ENCODE data around the gene ZNF485. TPM values are rescaled to one million over a fixed set of nuclear protein-coding genes. Genes with fewer than 3 reads are reported as not detected.

ZNF485 gene
- polyA plus RNA-seq, 2 of the 4 experiments (the other 2 are of a cell fraction): 2.7 to 3.3 TPM

DNA sequence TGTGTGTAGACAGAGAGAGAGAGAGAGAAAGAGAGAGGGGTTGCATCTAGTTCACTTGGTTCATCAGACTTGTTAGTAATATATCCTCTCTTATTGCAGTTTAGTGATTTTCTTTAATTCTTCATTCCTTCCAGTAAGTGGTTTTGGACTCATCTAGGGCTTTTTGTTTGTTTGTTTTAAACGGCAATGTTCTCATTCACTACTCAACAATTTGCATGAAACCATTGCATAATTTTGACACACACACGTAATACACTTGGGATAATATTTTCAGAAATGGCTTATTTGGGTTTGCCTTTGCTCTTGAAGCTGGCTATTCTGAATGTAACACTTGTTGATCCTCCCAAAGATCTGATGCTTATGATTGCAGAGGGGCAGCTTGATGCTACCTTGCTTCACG lies 58.8 kb downstream of the ZNF485 start:
- FAIRE-seq (no peak), DNase-seq (ENCODE audit: low read depth in 1 of 2, low spot score in 1 of 2) (no peak), ATAC-seq (no peak)
- Histone ChIP-seq H3K4me1 (no peaks in the 10 kb centered on the region), H3K27ac (no peak overlapping the region), H3K9me3 (0 out of 3 replicates have a peak, but pooled peaks cover 8% of the 10 kb centered on the region), H3K4me2 (no peak overlapping the region), H3K4me3 (no peak overlapping the region)
- no peak for TF ChIP-seq ZFP36 (IDR thresholded peaks at IDR 0.05; ENCODE audit: borderline replicate concordance, partially characterized antibody)
- no peak for TF ChIP-seq HOXB13 (CRISPR knock-in tag; IDR thresholded peaks at IDR 0.05; ENCODE audit: low read depth)
- TF ChIP-seq HEYL (CRISPR knock-in tag; IDR thresholded peaks at IDR 0.05): no peak
- TF ChIP-seq NFE2L2 (conservative IDR thresholded peaks at IDR 0.05; ENCODE audit: low read length): no peak
- TF ChIP-seq NR3C1 (IDR thresholded peaks at IDR 0.05): no peak
- no peak for TF ChIP-seq ZNF302 (CRISPR knock-in tag; IDR thresholded peaks at IDR 0.05)
- TF ChIP-seq HOXB5 (CRISPR knock-in tag; IDR thresholded peaks at IDR 0.05): no peak
- TF ChIP-seq, protein P1, sequence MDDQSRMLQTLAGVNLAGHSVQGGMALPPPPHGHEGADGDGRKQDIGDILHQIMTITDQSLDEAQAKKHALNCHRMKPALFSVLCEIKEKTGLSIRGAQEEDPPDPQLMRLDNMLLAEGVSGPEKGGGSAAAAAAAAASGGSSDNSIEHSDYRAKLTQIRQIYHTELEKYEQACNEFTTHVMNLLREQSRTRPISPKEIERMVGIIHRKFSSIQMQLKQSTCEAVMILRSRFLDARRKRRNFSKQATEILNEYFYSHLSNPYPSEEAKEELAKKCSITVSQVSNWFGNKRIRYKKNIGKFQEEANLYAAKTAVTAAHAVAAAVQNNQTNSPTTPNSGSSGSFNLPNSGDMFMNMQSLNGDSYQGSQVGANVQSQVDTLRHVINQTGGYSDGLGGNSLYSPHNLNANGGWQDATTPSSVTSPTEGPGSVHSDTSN (IDR thresholded peaks at IDR 0.05): no peak
- no peak for TF ChIP-seq KDM5A (IDR thresholded peaks at IDR 0.05)
- TF ChIP-seq JUNB (IDR thresholded peaks at IDR 0.05): no peak
- TF ChIP-seq, protein P2, sequence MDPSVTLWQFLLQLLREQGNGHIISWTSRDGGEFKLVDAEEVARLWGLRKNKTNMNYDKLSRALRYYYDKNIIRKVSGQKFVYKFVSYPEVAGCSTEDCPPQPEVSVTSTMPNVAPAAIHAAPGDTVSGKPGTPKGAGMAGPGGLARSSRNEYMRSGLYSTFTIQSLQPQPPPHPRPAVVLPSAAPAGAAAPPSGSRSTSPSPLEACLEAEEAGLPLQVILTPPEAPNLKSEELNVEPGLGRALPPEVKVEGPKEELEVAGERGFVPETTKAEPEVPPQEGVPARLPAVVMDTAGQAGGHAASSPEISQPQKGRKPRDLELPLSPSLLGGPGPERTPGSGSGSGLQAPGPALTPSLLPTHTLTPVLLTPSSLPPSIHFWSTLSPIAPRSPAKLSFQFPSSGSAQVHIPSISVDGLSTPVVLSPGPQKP (IDR thresholded peaks at IDR 0.05; ENCODE audit: low read depth, low read length): no peak
- TF ChIP-seq KDM1A (IDR thresholded peaks at IDR 0.05; ENCODE audit: low read depth): no peak
- no peak for TF ChIP-seq CBX2 (IDR thresholded peaks at IDR 0.05; ENCODE audit: borderline replicate concordance, low read depth)
- no peak for TF ChIP-seq CBX8 (IDR thresholded peaks at IDR 0.05)
- TF ChIP-seq, protein P3, sequence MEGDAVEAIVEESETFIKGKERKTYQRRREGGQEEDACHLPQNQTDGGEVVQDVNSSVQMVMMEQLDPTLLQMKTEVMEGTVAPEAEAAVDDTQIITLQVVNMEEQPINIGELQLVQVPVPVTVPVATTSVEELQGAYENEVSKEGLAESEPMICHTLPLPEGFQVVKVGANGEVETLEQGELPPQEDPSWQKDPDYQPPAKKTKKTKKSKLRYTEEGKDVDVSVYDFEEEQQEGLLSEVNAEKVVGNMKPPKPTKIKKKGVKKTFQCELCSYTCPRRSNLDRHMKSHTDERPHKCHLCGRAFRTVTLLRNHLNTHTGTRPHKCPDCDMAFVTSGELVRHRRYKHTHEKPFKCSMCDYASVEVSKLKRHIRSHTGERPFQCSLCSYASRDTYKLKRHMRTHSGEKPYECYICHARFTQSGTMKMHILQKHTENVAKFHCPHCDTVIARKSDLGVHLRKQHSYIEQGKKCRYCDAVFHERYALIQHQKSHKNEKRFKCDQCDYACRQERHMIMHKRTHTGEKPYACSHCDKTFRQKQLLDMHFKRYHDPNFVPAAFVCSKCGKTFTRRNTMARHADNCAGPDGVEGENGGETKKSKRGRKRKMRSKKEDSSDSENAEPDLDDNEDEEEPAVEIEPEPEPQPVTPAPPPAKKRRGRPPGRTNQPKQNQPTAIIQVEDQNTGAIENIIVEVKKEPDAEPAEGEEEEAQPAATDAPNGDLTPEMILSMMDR (IDR thresholded peaks at IDR 0.05): no peak
- ChIA-PET POLR2A (no interaction called here), CTCF (interaction anchor here (1.0 to 1.1 kb wide), 2 partner anchors 24 to 1200 kb away, joined by 3 read pairs; no protein-coding TSS in a partner anchor)
- 6% methylated on average over 3 of the region's 3 CpGs for WGBS (ENCODE audit: missing lambda C conversion rate)

DNA sequence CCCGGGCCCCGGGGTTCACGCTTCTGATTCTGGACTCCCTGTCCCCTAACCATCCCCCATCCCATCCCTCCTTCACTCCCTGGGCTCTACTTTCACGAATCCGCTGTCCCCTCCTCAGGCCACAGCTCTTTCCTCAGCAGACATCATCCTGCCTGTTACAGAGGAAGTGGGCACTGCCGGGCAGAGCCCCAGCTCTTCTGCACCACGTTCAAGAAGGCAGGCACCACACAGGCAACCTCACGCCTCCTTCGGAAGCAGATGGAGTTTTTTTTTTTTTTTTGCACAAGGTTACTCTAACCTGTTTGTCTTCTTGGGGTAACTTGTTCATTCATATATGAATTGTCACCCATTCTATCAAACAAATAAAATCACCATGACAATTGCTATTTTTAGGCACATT lies 60.3 kb downstream of the ZNF485 start:
- Histone ChIP-seq H3K4me1 (no peaks in the 10 kb centered on the region), H3K9me3 (0 out of 3 replicates have a peak, but pooled peaks cover 8% of the 10 kb centered on the region), H3K27ac (no peak overlapping the region), H3K4me2 (no peak overlapping the region), H3K4me3 (no peak overlapping the region)
- POLR2A ChIA-PET: no interaction called here
- whole genome bisulfite sequencing (ENCODE audit: missing lambda C conversion rate): 39% methylated on average over 9 of the region's 9 CpGs
- DNase-seq (ENCODE audit: low read depth in 1 of 2, low spot score in 1 of 2) (no peak), ATAC-seq (no peak), FAIRE-seq (no peak)
- TF ChIP-seq MAFK (IDR thresholded peaks at IDR 0.05; ENCODE audit: partially characterized antibody) (no peak), ZC3H11A (IDR thresholded peaks at IDR 0.05) (no peak), KDM1A (IDR thresholded peaks at IDR 0.05; ENCODE audit: low read depth) (no peak), RCOR1 (IDR thresholded peaks at IDR 0.05; ENCODE audit: low read depth, low read length) (no peak), KDM5A (IDR thresholded peaks at IDR 0.05) (no peak), FOSL2 (IDR thresholded peaks at IDR 0.05) (no peak), FOSL2 (CRISPR knock-in tag; IDR thresholded peaks at IDR 0.05) (no peak), RFX5 (IDR thresholded peaks at IDR 0.05) (no peak), FOSB (CRISPR knock-in tag; IDR thresholded peaks at IDR 0.05) (no peak), SREBF2 (IDR thresholded peaks at IDR 0.05) (no peak), CBX8 (IDR thresholded peaks at IDR 0.05) (no peak), SMC3 (IDR thresholded peaks at IDR 0.05) (no peak), POLR2A (IDR thresholded peaks at IDR 0.05; ENCODE audit: low read length) (no peak), ZSCAN20 (CRISPR knock-in tag; IDR thresholded peaks at IDR 0.05) (no peak), EP300 (IDR thresholded peaks at IDR 0.05) (no peak)
- TF ChIP-seq, protein P4, sequence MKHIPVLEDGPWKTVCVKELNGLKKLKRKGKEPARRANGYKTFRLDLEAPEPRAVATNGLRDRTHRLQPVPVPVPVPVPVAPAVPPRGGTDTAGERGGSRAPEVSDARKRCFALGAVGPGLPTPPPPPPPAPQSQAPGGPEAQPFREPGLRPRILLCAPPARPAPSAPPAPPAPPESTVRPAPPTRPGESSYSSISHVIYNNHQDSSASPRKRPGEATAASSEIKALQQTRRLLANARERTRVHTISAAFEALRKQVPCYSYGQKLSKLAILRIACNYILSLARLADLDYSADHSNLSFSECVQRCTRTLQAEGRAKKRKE (CRISPR knock-in tag; IDR thresholded peaks at IDR 0.05; ENCODE audit: low read depth): no peak
- CTCF ChIA-PET: interaction anchor here (1.3 to 1.5 kb wide), 2 partner anchors 719 to 1198 kb away, joined by 3 to 6 read pairs; no protein-coding TSS in a partner anchor

Measured in A549 (cell line).